Putamen (tissue), 1 donor: ENCODE data around the gene UPP2.

ENCODE experiments used
- DNase-seq: peaks from one replicate; pipeline ENCODE4 v3.0.0-alpha.2; 2016; ENCODE audit warnings: low spot score

UPP2 gene

DNA sequence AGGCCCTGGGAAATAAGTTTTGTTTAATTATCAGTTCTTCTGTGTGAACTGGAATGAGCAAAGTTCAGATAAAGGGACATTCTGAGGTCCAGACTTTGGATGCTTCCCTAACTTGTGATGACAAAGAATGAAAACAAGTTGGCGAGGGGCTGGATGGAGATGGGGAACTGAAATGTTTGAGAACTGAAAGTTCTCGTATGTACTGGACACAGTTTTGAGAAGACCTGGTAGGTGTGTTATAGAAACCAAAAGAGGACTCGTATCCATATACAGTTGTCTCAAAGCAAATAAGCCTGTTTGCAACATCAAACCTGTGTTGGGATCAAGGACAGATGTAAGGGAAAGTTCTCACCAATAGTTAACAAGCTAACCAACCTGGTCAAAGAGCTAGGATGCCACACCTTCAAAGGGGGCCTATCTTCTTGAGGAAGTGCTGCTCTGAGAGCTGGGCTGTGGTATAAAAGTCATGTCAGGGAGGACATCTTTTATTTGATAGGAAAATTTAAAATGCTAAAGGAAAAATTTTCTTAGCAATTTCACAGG, at the start of gene UPP2:
Gene UPP2, plus strand, starts transcription at position 493 of the 543 bp plus-strand sequence. CDS start 188 bp downstream, outside the sequence.
- DNase-seq, result no peak

- no peak for DNase-seq
Measured at GRCh38 chr2:158052761-158053160, 48.9 kb upstream of the UPP2 start.

GRCh38 chr2:158056875-158057274, 44.8 kb upstream of the UPP2 start:
- no peak for DNase-seq

- DNase-seq, result no peak
Measured at GRCh38 chr2:158060160-158060834, 41.4 kb upstream of the UPP2 start.

GRCh38 chr2:158060835-158061435, 40.7 kb upstream of the UPP2 start:
- no peak for DNase-seq

- DNase-seq, result no peak
Measured at GRCh38 chr2:158061763-158062162, 39.9 kb upstream of the UPP2 start.

DNA sequence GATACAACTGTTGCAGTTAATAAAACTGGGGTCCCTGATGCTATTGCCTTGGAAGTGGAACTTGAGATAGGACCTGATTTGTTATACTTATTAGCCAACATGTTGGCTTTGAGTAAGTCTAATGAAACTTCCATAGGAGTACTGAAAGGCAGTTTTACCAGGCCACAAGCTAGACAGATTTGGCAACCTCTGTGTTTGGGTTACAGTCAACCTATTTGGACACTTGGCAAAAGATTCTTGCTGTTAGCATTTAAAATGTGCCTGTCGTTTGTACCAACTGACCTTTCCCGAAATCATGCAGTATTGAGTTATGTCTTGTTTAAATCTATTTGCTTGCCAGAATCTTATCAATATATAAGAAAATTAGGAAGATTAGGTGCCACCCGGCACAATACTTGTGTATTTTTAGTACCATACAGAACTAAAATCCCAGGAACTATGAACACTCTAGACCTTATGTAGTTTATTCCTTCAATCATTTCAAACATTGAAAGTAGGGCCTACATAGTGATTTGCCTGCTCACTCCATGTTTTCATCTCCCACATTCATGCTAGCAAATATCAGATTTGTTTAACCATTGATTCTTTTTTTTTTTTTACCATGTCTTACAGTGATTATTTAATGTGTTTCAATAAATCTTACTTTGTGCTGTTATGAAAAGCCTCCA, 35.5 kb upstream of the UPP2 start:
- DNase-seq, result no peak

GRCh38 chr2:158071018-158071417, 30.7 kb upstream of the UPP2 start:
- DNase-seq, result no peak

GRCh38 chr2:158072361-158072760, 29.3 kb upstream of the UPP2 start:
- DNase-seq, result no peak

DNA sequence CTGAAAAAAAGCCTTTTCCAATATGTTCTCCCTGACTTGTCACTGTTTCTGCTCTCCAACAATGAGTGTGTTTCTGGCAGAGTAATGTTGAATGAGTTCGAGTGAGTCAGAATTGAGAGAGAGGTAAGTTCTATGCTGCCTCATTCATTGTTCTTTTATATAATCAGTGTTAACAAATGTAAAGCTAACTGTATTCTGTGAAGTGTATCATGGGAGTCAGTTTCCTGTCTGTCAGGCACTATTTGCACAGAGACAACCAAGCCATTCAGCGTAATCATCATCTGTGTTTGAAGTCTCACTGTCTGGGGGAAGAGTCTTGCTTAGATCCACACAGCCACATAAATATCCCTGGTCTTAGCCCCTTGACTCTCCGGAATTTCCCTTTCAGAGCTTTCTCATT, 22.0 kb upstream of the UPP2 start:
- peak; percentile 12 for DNase-seq

DNA sequence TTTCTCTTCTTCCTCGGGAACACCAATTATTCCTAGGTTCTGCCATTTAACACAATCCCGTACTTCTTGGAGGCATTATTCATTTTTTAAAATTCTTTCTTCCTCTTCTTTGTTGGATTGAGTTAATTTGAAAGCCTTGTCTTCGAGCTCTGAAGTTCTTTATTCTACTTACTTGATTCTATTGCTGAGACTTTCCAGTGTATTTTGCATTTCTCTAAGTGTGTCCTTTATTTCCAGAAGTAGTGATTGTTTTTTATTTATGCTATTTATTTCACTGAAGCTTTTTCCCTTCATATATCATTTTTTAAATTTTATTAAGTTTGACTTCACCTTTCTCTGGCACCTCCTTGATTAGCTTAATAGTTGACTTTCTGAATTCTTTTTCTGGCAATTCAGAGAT, 13.6 kb upstream of the UPP2 start:
- no peak for DNase-seq

DNA sequence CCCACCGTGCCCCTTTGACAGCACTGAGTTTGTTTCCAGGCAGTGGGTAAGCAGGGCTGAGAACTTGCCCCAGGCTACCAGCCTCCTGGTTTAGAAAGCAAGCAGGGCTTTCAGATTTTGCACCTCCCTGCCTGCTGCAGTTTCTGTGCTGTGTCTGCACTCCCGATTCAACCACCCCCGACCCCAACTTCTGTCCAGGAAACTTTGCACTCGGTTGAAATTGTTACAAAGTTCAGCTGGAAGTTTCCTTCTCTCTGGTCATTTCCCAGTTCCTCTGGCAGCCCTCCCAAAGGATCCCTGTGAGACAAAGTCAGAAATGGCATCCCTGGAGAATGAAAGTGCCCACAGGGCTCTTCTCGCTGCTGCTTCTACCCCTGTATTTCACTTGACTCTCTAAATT, 12.4 kb upstream of the UPP2 start:
- no peak for DNase-seq

GRCh38 chr2:158091647-158092046, 10.0 kb upstream of the UPP2 start:
- DNase-seq, result no peak

DNA sequence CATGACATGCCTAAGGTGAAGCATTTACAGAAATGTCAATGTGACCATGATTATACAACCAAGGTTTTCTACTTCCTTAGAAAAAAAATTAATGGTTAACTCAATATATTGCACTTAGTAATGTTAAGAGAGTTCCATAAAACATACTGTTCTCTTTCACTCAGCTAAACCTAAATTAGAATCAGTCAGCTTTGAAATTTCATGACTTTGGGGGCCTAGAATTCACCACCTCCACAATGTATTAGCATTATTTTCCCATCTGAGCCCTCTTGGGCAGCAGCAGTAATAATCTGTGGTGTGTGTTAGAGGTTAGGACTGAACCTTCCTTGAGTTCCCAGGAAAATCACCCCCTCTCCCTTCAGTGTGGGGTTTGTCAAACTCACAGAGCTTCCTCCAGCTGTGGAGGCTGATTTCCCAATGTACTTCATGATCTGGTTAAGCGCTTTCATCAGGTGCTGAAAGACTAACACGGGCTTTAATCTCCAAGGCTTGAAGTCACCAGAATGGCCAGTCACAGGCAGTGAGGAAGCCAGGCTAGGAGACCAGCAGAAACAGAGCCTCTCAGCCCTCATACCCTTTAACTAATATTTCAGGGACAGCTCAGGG, 7.1 kb upstream of the UPP2 start:
- DNase-seq, result no peak

- DNase-seq, result no peak
Measured at GRCh38 chr2:158095269-158095668, 6.4 kb upstream of the UPP2 start.

DNA sequence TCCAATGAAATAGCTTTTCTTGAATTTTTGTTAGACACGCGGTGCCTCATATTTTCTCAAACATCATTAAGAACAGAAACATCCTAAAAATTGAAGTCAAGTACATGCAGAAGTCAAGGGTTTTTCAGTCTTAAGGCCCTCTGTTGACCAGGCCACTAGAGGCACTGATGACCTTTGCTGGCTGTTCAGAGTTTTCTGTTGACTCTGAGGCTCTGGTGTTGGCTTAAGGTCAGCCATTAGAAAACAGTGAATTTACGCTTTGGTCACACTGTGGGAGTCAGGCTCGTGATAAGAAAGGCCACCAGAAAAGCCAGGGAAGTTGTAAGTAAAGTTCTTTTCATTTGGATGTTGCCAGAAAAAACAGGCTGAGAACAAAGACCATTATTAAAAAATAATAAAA, 5.8 kb upstream of the UPP2 start:
- no peak for DNase-seq

DNA sequence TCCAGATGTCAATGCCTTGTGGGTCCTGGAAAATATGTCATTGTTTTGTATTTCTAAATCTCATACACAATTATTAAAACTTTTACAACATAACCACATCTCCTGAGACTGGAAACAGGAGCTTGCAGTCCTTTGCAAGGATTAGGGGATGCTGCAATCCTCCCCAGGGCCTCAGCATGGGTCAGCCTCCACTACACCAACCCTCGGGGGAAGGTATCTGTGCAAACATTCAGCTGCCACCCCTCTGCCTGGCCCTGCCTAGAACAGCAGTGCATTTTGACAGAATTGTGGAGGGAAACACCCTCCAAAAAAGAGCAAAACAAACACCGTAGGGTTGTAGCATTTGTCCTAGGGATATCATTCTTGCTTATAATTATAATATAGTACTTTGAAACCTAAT, 4.2 kb upstream of the UPP2 start:
- DNase-seq, result no peak

- DNase-seq, result no peak
Measured at GRCh38 chr2:158098178-158098577, 3.5 kb upstream of the UPP2 start.

GRCh38 chr2:158099716-158100115, 2.0 kb upstream of the UPP2 start:
- DNase-seq, result no peak

DNA sequence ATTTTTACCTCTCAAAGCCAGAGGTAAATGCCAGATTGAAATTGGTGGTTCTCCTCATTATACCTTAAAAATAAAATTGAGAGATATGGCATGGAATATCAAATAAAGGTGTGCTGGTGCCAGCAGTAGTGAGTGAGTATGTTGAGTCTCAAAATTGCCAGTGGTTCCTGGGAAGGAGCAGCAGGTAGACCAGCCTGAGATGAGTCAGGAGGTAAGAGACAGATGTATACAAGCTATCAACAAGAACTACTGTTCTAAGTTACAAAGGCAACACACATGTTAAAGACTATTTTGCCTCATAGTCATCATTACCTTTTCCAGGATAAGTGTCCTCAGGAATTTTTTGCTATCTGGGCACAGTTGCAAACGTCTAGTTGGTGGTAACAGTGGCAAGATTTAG, 1.3 kb upstream of the UPP2 start:
- no peak for DNase-seq

DNA sequence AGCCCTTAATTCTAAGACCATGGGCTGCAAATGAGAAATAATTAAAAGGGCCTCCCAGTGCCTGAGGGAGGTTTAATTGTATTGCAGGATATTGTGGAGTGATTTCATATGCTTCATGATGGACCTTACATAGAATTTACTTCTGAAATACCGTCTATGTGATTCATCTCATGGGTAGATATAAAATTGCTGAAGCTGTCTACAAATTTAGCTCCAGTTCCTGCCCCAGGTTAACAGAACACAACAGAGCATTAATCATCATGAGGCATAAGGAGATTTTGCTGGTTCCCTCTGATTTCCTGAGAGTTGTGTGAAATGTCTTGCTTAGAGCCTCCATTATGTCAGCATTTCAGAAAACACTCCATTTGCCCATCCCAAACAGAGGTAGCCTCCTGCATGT, 770 bp downstream of the UPP2 start:
- DNase-seq, result no peak

GRCh38 chr2:158103411-158104012, 1.8 kb downstream of the UPP2 start:
- no peak for DNase-seq
